GM12878 (cell line): Measurements from ENCODE around the gene PLCB4.

Source experiments
- CTCF ChIP-seq, 3 experiments: IDR thresholded peaks in 2 of 3; conservative IDR thresholded peaks in 1 of 3; 2 replicates each; pipeline ENCODE4 v1.5.1; 2011; ENCODE audit warnings: low read depth in 3 of 3, low read length in 3 of 3, mild to moderate bottlenecking in 3 of 3, control low read depth in 2 of 3, moderate library complexity in 2 of 3, inconsistent platforms in 1 of 3, mixed read lengths in 1 of 3; ENCODE audit not compliant: control insufficient read depth in 2 of 3, insufficient read depth in 1 of 3; ENCODE audit errors: extremely low read depth in 1 of 3
- EZH2 ChIP-seq: IDR thresholded peaks from 2 replicates; pipeline ENCODE4 v1.6.1; 2012; ENCODE audit warnings: low read depth, mild to moderate bottlenecking, control low read depth, inconsistent platforms, low read length, borderline replicate concordance; ENCODE audit not compliant: control insufficient read depth
- JUNB ChIP-seq: IDR thresholded peaks from 2 replicates; pipeline ENCODE4 v1.6.1; 2016; ENCODE audit warnings: antibody characterized with exemption, mild to moderate bottlenecking
- JUND ChIP-seq: IDR thresholded peaks from 2 replicates; pipeline ENCODE4 v1.6.1; 2012; ENCODE audit warnings: low read depth, mild to moderate bottlenecking, low read length, improper control_type of control experiment, moderate library complexity
- NFIC ChIP-seq: IDR thresholded peaks from 2 replicates; pipeline ENCODE4 v1.6.1; 2012; ENCODE audit warnings: low read depth, mild to moderate bottlenecking, inconsistent platforms, low read length, moderate library complexity
- POLR2A ChIP-seq: IDR thresholded peaks from 2 replicates; pipeline ENCODE4 v1.6.1; 2011; ENCODE audit warnings: low read depth, mild to moderate bottlenecking, low read length
- RCOR1 ChIP-seq: conservative IDR thresholded peaks from 2 replicates; pipeline ENCODE4 v1.6.1; 2012; ENCODE audit warnings: low read depth, low read length, improper control_type of control experiment
- SMAD1 ChIP-seq: fragments of 450-650 bp; IDR thresholded peaks from 2 replicates; pipeline ENCODE4 v1.6.1; 2018; ENCODE audit warnings: mild to moderate bottlenecking, low read depth; ENCODE audit not compliant: partially characterized antibody
- STAT1 ChIP-seq: fragments of 450-650 bp; conservative IDR thresholded peaks from 2 replicates; pipeline ENCODE4 v1.6.1; 2014; ENCODE audit warnings: antibody characterized with exemption, mild to moderate bottlenecking
- YY1 ChIP-seq: IDR thresholded peaks from 2 replicates; pipeline ENCODE4 v1.6.1; 2011; ENCODE audit warnings: low read depth, mild to moderate bottlenecking, low read length

DNA sequence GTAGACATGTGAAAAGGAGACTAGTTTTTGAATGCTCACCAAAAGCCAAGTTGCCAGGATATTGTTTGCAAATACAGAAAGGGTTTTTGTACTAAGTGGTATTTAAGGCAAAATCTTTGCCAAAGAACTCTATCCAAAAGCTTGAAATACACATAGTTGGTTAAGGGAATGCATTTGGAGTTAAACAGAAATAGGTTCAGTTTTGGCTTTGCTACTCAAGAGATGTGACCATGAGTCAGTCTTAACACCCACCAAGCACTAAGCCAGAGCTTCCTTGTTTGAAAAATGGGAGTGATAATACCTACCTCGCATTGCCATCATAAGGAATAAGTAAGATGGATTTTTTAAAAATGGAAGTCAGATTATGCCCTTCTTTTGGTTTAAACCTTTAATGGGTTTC lies 253.8 kb downstream of the PLCB4 start:
- TF ChIP-seq RCOR1: no peak
- TF ChIP-seq JUND: no peak
- TF ChIP-seq YY1: no peak
- TF ChIP-seq SMAD1: no peak
- no peak for TF ChIP-seq POLR2A
- TF ChIP-seq CTCF (IDR thresholded peaks at IDR 0.05 in 2 of 3, conservative IDR thresholded peaks at IDR 0.05 in 1 of 3; ENCODE audit: control insufficient read depth in 2 of 3, extremely low read depth in 1 of 3, insufficient read depth in 1 of 3, low read depth in 3 of 3, low read length in 3 of 3): no peak
- TF ChIP-seq NFIC: no peak
- no peak for TF ChIP-seq JUNB
- TF ChIP-seq EZH2: no peak
- no peak for TF ChIP-seq STAT1
